HEK293 (cell line): ENCODE measurements around the gene MTX2.

Experiments
- CTCF ChIP-seq: fragments of 450-650 bp; formaldehyde crosslinking; IDR thresholded peaks from 2 replicates; pipeline ENCODE4 v1.5.1; 2016; ENCODE audit warnings: missing biosample characterization, missing genetic modification characterization
- KLF16 ChIP-seq: fragments of 450-650 bp; formaldehyde crosslinking; IDR thresholded peaks from 2 replicates; pipeline ENCODE4 v1.5.1; 2017; ENCODE audit warnings: missing biosample characterization, missing genetic modification characterization
- TRIM28 ChIP-seq: IDR thresholded peaks from 2 replicates; pipeline ENCODE4 v1.6.1; 2011; ENCODE audit warnings: low read length, control low read depth, borderline replicate concordance
- ZBTB26 ChIP-seq: fragments of 450-650 bp; formaldehyde crosslinking; optimal IDR thresholded peaks from 2 replicates; pipeline ENCODE3; 2016; ENCODE audit warnings: missing biosample characterization, mild to moderate bottlenecking, missing genetic modification characterization
- ZFP41 ChIP-seq: fragments of 450-650 bp; formaldehyde crosslinking; IDR thresholded peaks from 2 replicates; pipeline ENCODE4 v1.5.1; 2016; ENCODE audit warnings: missing biosample characterization, missing genetic modification characterization, borderline replicate concordance
- ZNF174 ChIP-seq: fragments of 450-650 bp; formaldehyde crosslinking; IDR thresholded peaks from 2 replicates; pipeline ENCODE4 v1.5.0; 2017; ENCODE audit warnings: missing biosample characterization, mild to moderate bottlenecking, missing genetic modification characterization
- ZNF274 ChIP-seq, 2 experiments: fragments of 200-500 bp in 1 of 2; fragments of 450-650 bp in 1 of 2; sonication (Bioruptor generic) in 1 of 2; formaldehyde crosslinking in 1 of 2; IDR thresholded peaks; 2 replicates each; pipeline versions ENCODE4 v1.5.1 to v1.6.1; 2014 to 2016; ENCODE audit warnings: borderline replicate concordance in 1 of 2, inconsistent platforms in 1 of 2, low read length in 1 of 2, missing biosample characterization in 1 of 2, missing genetic modification characterization in 1 of 2
- ZNF302 ChIP-seq: fragments of 450-650 bp; formaldehyde crosslinking; IDR thresholded peaks from 2 replicates; pipeline ENCODE4 v1.5.1; 2016; ENCODE audit warnings: missing biosample characterization, missing genetic modification characterization, low read depth
- ZNF366 ChIP-seq: fragments of 450-650 bp; formaldehyde crosslinking; conservative IDR thresholded peaks from 2 replicates; pipeline ENCODE4 v1.5.1; 2016; ENCODE audit warnings: missing biosample characterization, missing genetic modification characterization
- ZSCAN23 ChIP-seq: fragments of 450-650 bp; formaldehyde crosslinking; IDR thresholded peaks from 2 replicates; pipeline ENCODE4 v1.5.1; 2016; ENCODE audit warnings: missing biosample characterization, missing genetic modification characterization
- ZXDB ChIP-seq: fragments of 450-650 bp; formaldehyde crosslinking; IDR thresholded peaks from 2 replicates; pipeline ENCODE4 v1.5.1; 2016; ENCODE audit warnings: missing biosample characterization, missing genetic modification characterization
- TF ChIP-seq, protein P1 (sequence below): sonication (generic); formaldehyde crosslinking; IDR thresholded peaks from 2 replicates; pipeline ENCODE4 v1.8.1; 2022; ENCODE audit warnings: mild to moderate bottlenecking, moderate library complexity, missing genetic modification reagents
- TF ChIP-seq, protein P2 (sequence below): fragments of 450-650 bp; formaldehyde crosslinking; IDR thresholded peaks from 2 replicates; pipeline ENCODE4 v1.5.1; 2016; ENCODE audit warnings: missing biosample characterization, missing genetic modification characterization
- TF ChIP-seq, protein P3 (sequence below): fragments of 450-650 bp; formaldehyde crosslinking; IDR thresholded peaks from 2 replicates; pipeline ENCODE4 v1.5.1; 2016; ENCODE audit warnings: missing biosample characterization, missing genetic modification characterization

DNA sequence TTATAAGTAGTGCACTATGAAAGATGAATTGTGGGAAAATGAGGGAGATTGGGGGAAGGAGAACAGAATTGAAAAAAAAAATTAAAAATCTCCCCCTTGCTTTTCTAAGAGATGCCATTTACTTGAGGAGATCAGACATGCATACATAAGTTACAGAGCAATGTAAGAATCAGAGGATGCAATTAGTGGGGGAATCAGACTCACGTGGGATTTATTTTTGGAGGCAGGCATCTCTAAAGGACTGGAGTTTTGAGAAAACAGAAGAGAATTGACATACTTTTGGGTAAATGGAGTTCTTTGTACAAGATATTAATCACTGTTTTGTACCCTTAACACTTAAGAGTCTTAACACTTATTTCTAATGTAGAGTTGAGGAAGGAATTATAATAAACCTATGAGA lies 52.7 kb downstream of the MTX2 start:
- TF ChIP-seq CTCF (tag by site-specific recombination) (no peak), ZSCAN23 (tag by site-specific recombination) (no peak), ZNF174 (no peak), ZNF366 (tag by site-specific recombination) (no peak), KLF16 (tag by site-specific recombination) (no peak), ZNF302 (tag by site-specific recombination) (no peak), TRIM28 (no peak), ZXDB (tag by site-specific recombination) (no peak), ZBTB26 (tag by site-specific recombination) (no peak), ZFP41 (no peak), ZNF274 (IDR thresholded peaks at IDR 0.05; ENCODE audit: low read length) (no peak), ZNF274 (tag by site-specific recombination; IDR thresholded peaks at IDR 0.05; ENCODE audit: borderline replicate concordance) (no peak)
- TF ChIP-seq, protein P1, sequence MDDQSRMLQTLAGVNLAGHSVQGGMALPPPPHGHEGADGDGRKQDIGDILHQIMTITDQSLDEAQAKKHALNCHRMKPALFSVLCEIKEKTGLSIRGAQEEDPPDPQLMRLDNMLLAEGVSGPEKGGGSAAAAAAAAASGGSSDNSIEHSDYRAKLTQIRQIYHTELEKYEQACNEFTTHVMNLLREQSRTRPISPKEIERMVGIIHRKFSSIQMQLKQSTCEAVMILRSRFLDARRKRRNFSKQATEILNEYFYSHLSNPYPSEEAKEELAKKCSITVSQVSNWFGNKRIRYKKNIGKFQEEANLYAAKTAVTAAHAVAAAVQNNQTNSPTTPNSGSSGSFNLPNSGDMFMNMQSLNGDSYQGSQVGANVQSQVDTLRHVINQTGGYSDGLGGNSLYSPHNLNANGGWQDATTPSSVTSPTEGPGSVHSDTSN (CRISPR knock-in tag) = no peak
- TF ChIP-seq, protein P2, sequence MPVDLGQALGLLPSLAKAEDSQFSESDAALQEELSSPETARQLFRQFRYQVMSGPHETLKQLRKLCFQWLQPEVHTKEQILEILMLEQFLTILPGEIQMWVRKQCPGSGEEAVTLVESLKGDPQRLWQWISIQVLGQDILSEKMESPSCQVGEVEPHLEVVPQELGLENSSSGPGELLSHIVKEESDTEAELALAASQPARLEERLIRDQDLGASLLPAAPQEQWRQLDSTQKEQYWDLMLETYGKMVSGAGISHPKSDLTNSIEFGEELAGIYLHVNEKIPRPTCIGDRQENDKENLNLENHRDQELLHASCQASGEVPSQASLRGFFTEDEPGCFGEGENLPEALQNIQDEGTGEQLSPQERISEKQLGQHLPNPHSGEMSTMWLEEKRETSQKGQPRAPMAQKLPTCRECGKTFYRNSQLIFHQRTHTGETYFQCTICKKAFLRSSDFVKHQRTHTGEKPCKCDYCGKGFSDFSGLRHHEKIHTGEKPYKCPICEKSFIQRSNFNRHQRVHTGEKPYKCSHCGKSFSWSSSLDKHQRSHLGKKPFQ (tag by site-specific recombination) = no peak
- TF ChIP-seq, protein P3, sequence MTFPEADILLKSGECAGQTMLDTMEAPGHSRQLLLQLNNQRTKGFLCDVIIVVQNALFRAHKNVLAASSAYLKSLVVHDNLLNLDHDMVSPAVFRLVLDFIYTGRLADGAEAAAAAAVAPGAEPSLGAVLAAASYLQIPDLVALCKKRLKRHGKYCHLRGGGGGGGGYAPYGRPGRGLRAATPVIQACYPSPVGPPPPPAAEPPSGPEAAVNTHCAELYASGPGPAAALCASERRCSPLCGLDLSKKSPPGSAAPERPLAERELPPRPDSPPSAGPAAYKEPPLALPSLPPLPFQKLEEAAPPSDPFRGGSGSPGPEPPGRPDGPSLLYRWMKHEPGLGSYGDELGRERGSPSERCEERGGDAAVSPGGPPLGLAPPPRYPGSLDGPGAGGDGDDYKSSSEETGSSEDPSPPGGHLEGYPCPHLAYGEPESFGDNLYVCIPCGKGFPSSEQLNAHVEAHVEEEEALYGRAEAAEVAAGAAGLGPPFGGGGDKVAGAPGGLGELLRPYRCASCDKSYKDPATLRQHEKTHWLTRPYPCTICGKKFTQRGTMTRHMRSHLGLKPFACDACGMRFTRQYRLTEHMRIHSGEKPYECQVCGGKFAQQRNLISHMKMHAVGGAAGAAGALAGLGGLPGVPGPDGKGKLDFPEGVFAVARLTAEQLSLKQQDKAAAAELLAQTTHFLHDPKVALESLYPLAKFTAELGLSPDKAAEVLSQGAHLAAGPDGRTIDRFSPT (tag by site-specific recombination) = no peak
